ENCODE results near the gene SKI. TPM values are rescaled to one million over a fixed set of nuclear protein-coding genes. Genes with fewer than 3 reads are reported as not detected.

The SKI gene
- total RNA-seq, 1 experiment from 2014 or later: 89.5 TPM

DNA sequence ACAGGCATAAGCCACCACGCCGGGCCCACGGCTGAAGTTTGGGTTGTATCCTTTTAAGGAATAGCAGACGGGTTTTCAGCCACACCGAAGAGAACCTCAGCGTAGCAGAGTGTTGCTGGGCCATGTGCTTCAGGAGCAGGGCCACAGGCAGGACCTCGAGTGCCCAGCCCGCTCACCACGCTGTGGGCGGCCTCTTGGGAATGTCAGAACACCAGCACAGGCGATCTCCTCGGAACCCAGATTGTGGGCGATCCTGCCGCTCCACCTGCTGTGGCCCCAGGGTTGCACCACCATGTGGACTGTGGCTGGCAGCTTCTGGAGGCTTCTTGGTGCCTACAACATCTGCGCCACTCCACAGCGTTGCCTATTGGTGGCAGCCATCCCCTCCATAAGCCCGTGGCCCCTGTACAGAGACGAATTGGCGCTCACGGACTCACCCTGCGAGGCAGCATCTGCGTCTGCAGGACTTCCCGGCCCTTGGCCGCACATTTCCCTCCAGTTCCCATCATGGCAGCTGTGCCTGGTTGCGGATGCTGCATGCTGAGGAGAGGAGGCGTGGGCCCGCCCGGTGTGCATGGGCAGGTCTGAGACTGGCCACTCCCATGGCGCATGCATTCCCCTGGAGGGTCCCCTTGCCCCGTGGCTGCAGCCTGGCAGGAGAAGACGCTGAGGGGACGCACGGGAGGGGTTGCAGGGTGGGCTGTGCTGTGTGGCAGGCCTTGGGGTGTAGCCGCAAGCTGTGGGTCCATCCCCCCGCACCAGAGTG lies 69.3 kb downstream of the SKI start:
- H2BK15ac ChIP-seq (ENCODE audit: low read depth, low read length): no peak overlapping the region
- peaks cover 14 to 15% of the 10 kb centered on the region in 2 experiments for H3K4me1 Mint-ChIP-seq
- no peaks in the 10 kb centered on the region; a peak in 1 of 5 replicates for H3K9me3 Mint-ChIP-seq
- peaks cover 0 to 5% (median 0%) of the 10 kb centered on the region in 3 experiments; a peak in 3 of 7 replicates for H3K36me3 Mint-ChIP-seq (ENCODE audit: insufficient read depth in 1 of 3, low read depth in 3 of 3)
- H4K5ac ChIP-seq (ENCODE audit: insufficient read length, low read depth, low read length): no peak overlapping the region
- H3T11ph ChIP-seq (ENCODE audit: low read length): no peak overlapping the region
- no peak overlapping the region for H3K27ac Mint-ChIP-seq
- H3K18ac ChIP-seq (ENCODE audit: insufficient read length, low read depth, low read length): no peak overlapping the region
- peaks cover 33% of the 10 kb centered on the region; the same call in 1 of the 2 replicates for H3K79me2 ChIP-seq (ENCODE audit: insufficient read depth, low read length)
- WGBS (ENCODE audit: extremely low coverage, insufficient read length, low lambda C conversion rate): no CpG with 5 or more reads among the region's 35 CpGs
- no peak overlapping the region for H4K91ac ChIP-seq (ENCODE audit: insufficient read length, low read depth, low read length)
- H2BK20ac ChIP-seq (ENCODE audit: low read depth, low read length, poor library complexity, severe bottlenecking): no peak overlapping the region
- no peak overlapping the region for H3K14ac ChIP-seq (ENCODE audit: insufficient read depth, low read length)
- no peak overlapping the region; a peak in 1 of 5 replicates for H3K4me3 Mint-ChIP-seq
- no peak overlapping the region for H3K4ac ChIP-seq (ENCODE audit: low read depth, low read length)
- H3K27me3 Mint-ChIP-seq (ENCODE audit: low read depth): no peaks in the 10 kb centered on the region
- no peak overlapping the region for H4K8ac ChIP-seq (replicated peaks; ENCODE audit: insufficient read length, low read depth, low read length)
- TF ChIP-seq CTCF (conservative IDR thresholded peaks at IDR 0.05): no peak
- H2AK5ac ChIP-seq (ENCODE audit: insufficient read length, low read length): no peak overlapping the region
- H3K27ac ChIP-seq (ENCODE audit: insufficient read length, low read depth, low read length): no peak overlapping the region
- H3K9ac ChIP-seq (ENCODE audit: extremely low read depth, insufficient read length, low read length): no peak overlapping the region
- H3K9me3 ChIP-seq (ENCODE audit: control insufficient read depth, low read depth, low read length): no peaks in the 10 kb centered on the region
- H3K4me2 ChIP-seq (ENCODE audit: insufficient read depth, insufficient read length, low read length): no peak overlapping the region
- H3K23me2 ChIP-seq (ENCODE audit: insufficient read length, low read depth, low read length, poor library complexity, severe bottlenecking): no peaks in the 10 kb centered on the region
- H3K79me1 ChIP-seq (ENCODE audit: insufficient read depth, low read depth, low read length, poor library complexity, severe bottlenecking): peaks cover 13% of the 10 kb centered on the region
- no peaks in the 10 kb centered on the region for H3K4me1 ChIP-seq (ENCODE audit: insufficient read depth, low read length)
- no peak overlapping the region for H2BK12ac ChIP-seq (ENCODE audit: insufficient read length, low read depth, low read length)
- H3K27me3 ChIP-seq (ENCODE audit: insufficient read depth, low read length): no peaks in the 10 kb centered on the region
- H4K20me1 ChIP-seq (ENCODE audit: control insufficient read depth, insufficient read depth, insufficient read length): peaks cover 2% of the 10 kb centered on the region
- no peak overlapping the region for H3K23ac ChIP-seq (ENCODE audit: insufficient read length, low read depth, low read length)
- H2BK5ac ChIP-seq (ENCODE audit: insufficient read length, low read length): no peak overlapping the region
- H2AFZ ChIP-seq (ENCODE audit: low read length): no peak overlapping the region
- H2BK120ac ChIP-seq (ENCODE audit: low read depth, low read length, poor library complexity, severe bottlenecking): no peak overlapping the region
- no peak overlapping the region for H3K56ac ChIP-seq (ENCODE audit: insufficient read length, low read depth, low read length)
- no peak for DNase-seq
